ENCODE measurements around the gene ABHD2. TPM values are rescaled to one million over a fixed set of nuclear protein-coding genes. Genes with fewer than 3 reads are reported as not detected.

The ABHD2 gene
- total RNA-seq, 1 experiment from 2014 or later: 148 TPM

- TF ChIP-seq CTCF (conservative IDR thresholded peaks at IDR 0.05): no peak
- no peak for TF ChIP-seq EZH2 (IDR thresholded peaks at IDR 0.05; ENCODE audit: low read depth)
- H3K4me3 ChIP-seq: no peak overlapping the region
- H3F3A ChIP-seq (ENCODE audit: insufficient read depth, low read depth): peaks cover 22% of the 10 kb centered on the region; the same call in 1 of the 2 replicates
- ChIA-PET CTCF (interaction anchor here (0.7 to 0.8 kb wide), 2 partner anchors 55 to 215 kb away, joined by 6 read pairs; partner anchors contain the start of gene ABHD2), POLR2A (ENCODE audit: unreplicated experiment) (interaction anchor here (0.6 to 0.7 kb wide), 3 partner anchors 16 to 677 kb away, joined by 3 to 5 read pairs (median 3); partner anchors contain the start of genes ABHD2 and MRPL46)
- no peaks in the 10 kb centered on the region for H3K9me2 ChIP-seq (ENCODE audit: insufficient read depth)
- no peak overlapping the region for H2AFZ ChIP-seq
- no peaks in the 10 kb centered on the region for H4K20me1 ChIP-seq (ENCODE audit: insufficient read depth)
- H3K27ac ChIP-seq: peak overlapping the region; percentile 21
- no TSS peak for BruUV-seq (replicated peaks)
- H3K79me2 ChIP-seq (ENCODE audit: low read depth): peaks cover 13% of the 10 kb centered on the region; the same call in 1 of the 2 replicates
- no peaks in the 10 kb centered on the region for H3K9me3 ChIP-seq (ENCODE audit: insufficient read depth, low read depth)
- DNase-seq: peak; percentile 21 to 75
- peak overlapping the region; percentile 39; the same call in 1 of the 2 replicates for H3K4me2 ChIP-seq
- H3K27me3 ChIP-seq (ENCODE audit: insufficient read depth, low read depth): no peaks in the 10 kb centered on the region
- intact Hi-C loops (cut with micrococcal nuclease; ENCODE audit: unreplicated experiment): loop anchor here (2.0 kb wide), 1 partner anchor 23 kb away; no protein-coding TSS in a partner anchor
- peaks cover 23% of the 10 kb centered on the region for H3K4me1 ChIP-seq (replicated peaks; ENCODE audit: insufficient read depth)
- 0 out of 2 replicates have a peak, but pooled peaks cover 6% of the 10 kb centered on the region for H3K36me3 ChIP-seq (ENCODE audit: low read depth)
Measured at GRCh38 chr15:89143503-89144162, 55.4 kb downstream of the ABHD2 start.

GRCh38 chr15:89144491-89144890 is 56.2 kb downstream of the ABHD2 start:
- H3K9me2 ChIP-seq (ENCODE audit: insufficient read depth): no peaks in the 10 kb centered on the region
- intact Hi-C loops (cut with micrococcal nuclease; ENCODE audit: unreplicated experiment): no loop called here

GRCh38 chr15:89146366-89146765 is 58.1 kb downstream of the ABHD2 start:
- H3K4me3 ChIP-seq: no peak overlapping the region
- H3K9me3 ChIP-seq (ENCODE audit: insufficient read depth, low read depth): no peaks in the 10 kb centered on the region
- no peaks in the 10 kb centered on the region for H4K20me1 ChIP-seq (ENCODE audit: insufficient read depth)
- intact Hi-C loops (cut with micrococcal nuclease; ENCODE audit: unreplicated experiment): no loop called here
- peaks cover 13% of the 10 kb centered on the region for H3K79me2 ChIP-seq (ENCODE audit: low read depth)
- H3K4me1 ChIP-seq (replicated peaks; ENCODE audit: insufficient read depth): peaks cover 15% of the 10 kb centered on the region
- ChIA-PET CTCF (interaction anchor here (0.7 kb wide), 1 partner anchor 257 kb away, joined by 13 read pairs; no protein-coding TSS in a partner anchor), POLR2A (ENCODE audit: unreplicated experiment) (no interaction called here)
- H3K9me2 ChIP-seq (ENCODE audit: insufficient read depth): no peaks in the 10 kb centered on the region
- no peak overlapping the region for H2AFZ ChIP-seq
- H3K4me2 ChIP-seq: no peak overlapping the region
- BruUV-seq (replicated peaks): no TSS peak
- no peaks in the 10 kb centered on the region for H3K27me3 ChIP-seq (ENCODE audit: insufficient read depth, low read depth)
- H3F3A ChIP-seq (ENCODE audit: insufficient read depth, low read depth): peaks cover 22% of the 10 kb centered on the region; the same call in 1 of the 2 replicates
- H3K36me3 ChIP-seq (ENCODE audit: low read depth): 0 out of 2 replicates have a peak, but pooled peaks cover 9% of the 10 kb centered on the region
- DNase-seq: no peak
- no peak overlapping the region for H3K27ac ChIP-seq
- no peak for TF ChIP-seq EZH2 (IDR thresholded peaks at IDR 0.05; ENCODE audit: low read depth)
- no peak for TF ChIP-seq CTCF (conservative IDR thresholded peaks at IDR 0.05)

More at GRCh38 chr15:89144491-89144890, 56.2 kb downstream of the ABHD2 start:
- H2AFZ ChIP-seq: no peak overlapping the region
- no peak for DNase-seq
- H3K9me3 ChIP-seq (ENCODE audit: insufficient read depth, low read depth): no peaks in the 10 kb centered on the region
- no peak overlapping the region for H3K4me3 ChIP-seq
- H3K27ac ChIP-seq: peak overlapping the region; percentile 21; the same call in 1 of the 2 replicates
- BruUV-seq (replicated peaks): no TSS peak
- ChIA-PET CTCF (no interaction called here), POLR2A (ENCODE audit: unreplicated experiment) (interaction anchor here (0.7 kb wide), 1 partner anchor 16 kb away, joined by 3 read pairs; no protein-coding TSS in a partner anchor)
- H3K36me3 ChIP-seq (ENCODE audit: low read depth): 0 out of 2 replicates have a peak, but pooled peaks cover 6% of the 10 kb centered on the region
- H3F3A ChIP-seq (ENCODE audit: insufficient read depth, low read depth): peaks cover 22% of the 10 kb centered on the region; the same call in 1 of the 2 replicates
- no peak for TF ChIP-seq EZH2 (IDR thresholded peaks at IDR 0.05; ENCODE audit: low read depth)
- no peak for TF ChIP-seq CTCF (conservative IDR thresholded peaks at IDR 0.05)
- H4K20me1 ChIP-seq (ENCODE audit: insufficient read depth): no peaks in the 10 kb centered on the region
- peaks cover 16% of the 10 kb centered on the region for H3K4me1 ChIP-seq (replicated peaks; ENCODE audit: insufficient read depth)
- no peak overlapping the region for H3K4me2 ChIP-seq
- H3K79me2 ChIP-seq (ENCODE audit: low read depth): peaks cover 13% of the 10 kb centered on the region; the same call in 1 of the 2 replicates
- H3K27me3 ChIP-seq (ENCODE audit: insufficient read depth, low read depth): no peaks in the 10 kb centered on the region
